NCI-H2227 (cell line): Measurements from ENCODE around the gene ICAM5.
"Not testable (repeated sequence)": the region's sequence is repeated elsewhere in the genome, so short reads cannot be mapped to it uniquely, and the experiment has no call there.

ENCODE experiments used
- DNase-seq: peaks from one replicate; lab custom pipeline; 2025; ENCODE audit not compliant: unreplicated experiment; lab: John Stamatoyannopoulos, UW

The ICAM5 gene

DNA sequence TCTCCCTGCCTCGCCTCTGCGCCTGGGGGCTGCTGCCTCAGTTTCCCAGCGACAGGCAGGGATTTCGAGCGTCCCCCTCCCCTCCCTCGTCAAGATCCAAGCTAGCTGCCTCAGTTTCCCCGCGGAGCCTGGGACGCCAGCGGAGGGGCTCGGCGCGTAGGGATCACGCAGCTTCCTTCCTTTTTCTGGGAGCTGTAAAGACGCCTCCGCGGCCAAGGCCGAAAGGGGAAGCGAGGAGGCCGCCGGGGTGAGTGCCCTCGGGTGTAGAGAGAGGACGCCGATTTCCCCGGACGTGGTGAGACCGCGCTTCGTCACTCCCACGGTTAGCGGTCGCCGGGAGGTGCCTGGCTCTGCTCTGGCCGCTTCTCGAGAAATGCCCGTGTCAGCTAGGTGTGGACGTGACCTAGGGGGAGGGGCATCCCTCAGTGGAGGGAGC, 19.6 kb upstream of the ICAM5 start:
- DNase-seq = no peak

DNA sequence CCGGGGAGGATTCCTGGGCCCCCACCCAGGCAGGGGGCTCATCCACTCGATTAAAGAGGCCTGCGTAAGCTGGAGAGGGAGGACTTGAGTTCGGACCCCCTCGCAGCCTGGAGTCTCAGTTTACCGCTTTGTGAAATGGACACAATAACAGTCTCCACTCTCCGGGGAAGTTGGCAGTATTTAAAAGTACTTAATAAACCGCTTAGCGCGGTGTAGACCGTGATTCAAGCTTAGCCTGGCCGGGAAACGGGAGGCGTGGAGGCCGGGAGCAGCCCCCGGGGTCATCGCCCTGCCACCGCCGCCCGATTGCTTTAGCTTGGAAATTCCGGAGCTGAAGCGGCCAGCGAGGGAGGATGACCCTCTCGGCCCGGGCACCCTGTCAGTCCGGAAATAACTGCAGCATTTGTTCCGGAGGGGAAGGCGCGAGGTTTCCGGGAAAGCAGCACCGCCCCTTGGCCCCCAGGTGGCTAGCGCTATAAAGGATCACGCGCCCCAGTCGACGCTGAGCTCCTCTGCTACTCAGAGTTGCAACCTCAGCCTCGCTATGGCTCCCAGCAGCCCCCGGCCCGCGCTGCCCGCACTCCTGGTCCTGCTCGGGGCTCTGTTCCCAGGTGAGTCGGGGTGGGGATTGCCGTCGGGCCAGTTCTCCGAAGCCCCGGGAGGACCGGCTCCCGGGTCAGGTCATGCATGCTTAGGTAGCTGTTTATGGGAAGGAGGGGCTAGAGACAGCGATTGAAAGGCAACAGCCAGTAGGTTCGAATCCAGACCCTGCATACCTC, 18.9 kb upstream of the ICAM5 start, which contains the start of gene ICAM1:
Gene ICAM1, plus strand, starts transcription at position 505 of the 779 bp plus-strand sequence. Its CDS starts 40 bp downstream, at position 545.
- DNase-seq = peak; percentile 6

DNA sequence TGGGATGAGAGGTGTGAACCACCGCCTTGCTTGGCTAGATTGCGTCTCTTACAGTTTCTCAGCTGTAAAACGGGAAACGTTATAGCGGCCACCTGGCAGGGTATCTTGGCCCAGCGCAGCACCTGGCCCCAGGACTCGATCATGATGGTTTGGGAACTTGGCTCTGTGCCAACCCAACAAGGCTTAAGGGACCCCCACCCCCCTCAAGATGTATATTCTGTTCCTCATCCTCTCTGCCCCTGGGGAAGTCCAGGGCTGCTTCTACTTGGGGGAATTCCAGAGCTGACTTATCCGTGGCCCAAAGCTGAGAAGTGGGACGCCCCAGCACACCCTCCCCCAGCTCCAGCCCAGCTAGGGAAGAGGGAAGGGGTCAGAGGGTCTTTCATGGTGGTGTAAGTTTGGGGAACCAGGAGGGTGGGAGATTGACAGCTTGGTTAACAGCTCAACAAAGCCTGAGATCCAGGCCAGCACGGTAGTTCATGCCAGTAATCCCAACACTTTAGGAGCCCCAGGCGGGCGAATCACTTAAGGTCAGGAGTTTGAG, 18.1 kb upstream of the ICAM5 start:
- no peak for DNase-seq

DNA sequence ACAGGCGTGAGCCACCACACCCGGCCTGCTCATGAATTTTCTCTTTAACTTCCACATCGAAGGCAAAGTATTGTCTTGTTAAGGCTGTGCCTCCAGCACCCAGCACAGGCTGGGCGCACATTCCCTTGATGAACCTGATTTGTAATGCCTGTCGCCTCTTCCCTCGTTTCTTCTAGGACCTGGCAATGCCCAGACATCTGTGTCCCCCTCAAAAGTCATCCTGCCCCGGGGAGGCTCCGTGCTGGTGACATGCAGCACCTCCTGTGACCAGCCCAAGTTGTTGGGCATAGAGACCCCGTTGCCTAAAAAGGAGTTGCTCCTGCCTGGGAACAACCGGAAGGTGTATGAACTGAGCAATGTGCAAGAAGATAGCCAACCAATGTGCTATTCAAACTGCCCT, 15.2 kb upstream of the ICAM5 start:
- DNase-seq = no peak

DNA sequence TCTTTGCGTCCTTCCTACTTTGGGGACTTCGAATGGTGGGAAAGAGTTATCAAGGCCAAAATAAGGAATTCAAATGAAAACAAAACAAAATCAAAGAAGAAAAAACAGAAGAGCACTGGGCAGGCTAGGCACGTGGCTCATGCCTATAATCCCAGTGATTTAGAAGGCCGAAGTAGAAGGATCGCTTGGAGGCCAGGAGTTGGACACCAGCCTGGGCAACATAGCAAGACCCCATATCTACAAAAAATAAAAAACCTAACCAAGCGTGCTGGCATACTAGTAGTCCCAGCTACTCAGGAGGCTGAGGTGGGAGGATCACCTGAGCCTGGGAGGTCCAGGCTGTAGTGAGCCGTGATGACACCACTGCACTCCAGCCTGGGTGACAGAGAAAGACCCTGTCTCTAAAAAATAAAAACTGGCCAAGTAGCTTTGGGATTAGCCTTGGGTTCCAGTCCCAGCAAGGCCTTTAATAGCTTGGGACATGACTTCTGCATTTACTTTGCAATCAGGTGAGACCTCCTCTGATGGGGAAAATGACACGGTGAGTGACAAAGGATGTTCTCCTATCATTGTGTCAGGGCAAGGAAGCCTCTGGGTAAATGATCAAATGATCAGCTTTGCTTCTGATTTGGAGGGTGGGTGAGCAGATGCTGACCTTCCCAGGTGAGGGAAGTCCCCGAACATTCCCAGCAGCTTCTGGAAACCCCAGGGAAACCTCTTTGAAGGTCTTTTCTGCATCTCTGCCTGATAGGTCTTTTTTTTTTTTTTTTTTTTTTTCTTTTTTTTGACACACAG, 11.8 kb upstream of the ICAM5 start:
- no peak for DNase-seq

DNA sequence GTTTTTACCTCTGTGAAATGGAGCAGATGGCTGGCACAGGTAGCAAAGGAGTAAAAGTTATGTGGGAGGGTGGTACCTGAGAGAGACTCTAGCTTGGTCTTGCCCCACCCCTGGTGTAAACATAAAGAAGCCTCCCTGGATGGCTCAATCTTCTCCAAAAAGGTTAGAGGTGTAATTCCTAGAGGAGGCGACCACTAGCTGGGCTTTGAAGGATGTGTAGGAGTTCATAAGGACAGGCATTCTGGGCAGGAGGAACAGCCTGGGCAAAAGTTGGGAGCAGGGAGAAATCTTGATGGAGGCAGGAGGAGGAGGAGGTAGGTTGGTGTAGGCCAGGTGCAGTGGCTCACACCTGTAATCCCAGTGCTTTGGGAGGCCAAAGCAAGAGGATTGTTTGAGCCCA, 10.8 kb upstream of the ICAM5 start:
- DNase-seq = no peak

DNA sequence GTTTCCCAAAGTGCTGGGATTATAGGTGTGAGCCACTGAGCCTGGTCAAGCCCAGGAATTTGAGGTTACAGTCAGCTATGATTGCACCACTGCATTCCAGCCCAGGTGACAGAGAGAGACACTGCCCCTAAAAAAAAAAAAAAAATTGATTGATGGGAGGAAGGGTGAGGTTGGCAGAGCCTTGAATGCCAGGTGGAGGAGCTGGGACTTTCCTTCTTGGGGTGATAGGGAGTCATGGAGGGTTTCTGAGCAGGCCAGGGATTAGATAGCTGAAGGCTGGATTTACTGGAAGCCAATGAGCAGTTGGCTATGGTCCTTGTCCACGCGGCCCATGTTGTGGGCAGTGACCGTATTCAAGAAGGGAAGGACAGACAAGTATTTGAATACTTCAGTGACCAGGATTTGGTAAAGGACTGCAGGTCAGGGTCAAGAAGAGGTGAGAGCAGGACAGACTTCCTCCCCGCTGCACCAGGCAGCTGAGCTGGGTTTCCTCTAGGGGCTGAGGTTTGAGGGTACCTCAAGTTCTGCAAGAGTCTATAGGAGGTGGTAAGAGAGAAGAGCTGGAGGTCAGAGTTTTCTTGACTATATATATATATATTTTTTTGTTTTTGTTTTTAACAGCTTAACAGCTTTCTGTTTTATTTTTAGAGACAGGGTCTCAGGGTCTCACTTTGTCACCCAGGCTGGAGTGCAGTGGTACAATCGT, 9.9 kb upstream of the ICAM5 start:
- DNase-seq = no peak

DNA sequence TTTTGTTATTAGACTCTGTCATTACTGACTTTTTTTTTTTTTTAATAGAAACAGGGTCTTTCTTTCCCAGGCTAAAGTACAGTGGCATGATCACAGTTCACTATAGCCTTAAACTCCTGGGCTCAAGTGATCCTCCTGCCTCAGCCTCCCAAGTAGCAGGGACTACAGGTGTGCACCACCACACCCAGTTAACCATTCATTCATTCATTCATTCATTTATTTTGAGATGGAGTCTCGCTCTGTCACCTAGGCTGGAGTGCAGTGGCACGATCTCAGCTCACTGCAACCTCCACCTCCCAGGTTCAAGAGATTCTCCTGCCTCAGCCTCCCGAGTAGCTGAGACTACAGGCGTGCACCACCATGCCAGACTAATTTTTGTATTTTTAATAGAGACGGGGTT, 7.7 kb upstream of the ICAM5 start:
- not testable (repeated sequence) for DNase-seq

DNA sequence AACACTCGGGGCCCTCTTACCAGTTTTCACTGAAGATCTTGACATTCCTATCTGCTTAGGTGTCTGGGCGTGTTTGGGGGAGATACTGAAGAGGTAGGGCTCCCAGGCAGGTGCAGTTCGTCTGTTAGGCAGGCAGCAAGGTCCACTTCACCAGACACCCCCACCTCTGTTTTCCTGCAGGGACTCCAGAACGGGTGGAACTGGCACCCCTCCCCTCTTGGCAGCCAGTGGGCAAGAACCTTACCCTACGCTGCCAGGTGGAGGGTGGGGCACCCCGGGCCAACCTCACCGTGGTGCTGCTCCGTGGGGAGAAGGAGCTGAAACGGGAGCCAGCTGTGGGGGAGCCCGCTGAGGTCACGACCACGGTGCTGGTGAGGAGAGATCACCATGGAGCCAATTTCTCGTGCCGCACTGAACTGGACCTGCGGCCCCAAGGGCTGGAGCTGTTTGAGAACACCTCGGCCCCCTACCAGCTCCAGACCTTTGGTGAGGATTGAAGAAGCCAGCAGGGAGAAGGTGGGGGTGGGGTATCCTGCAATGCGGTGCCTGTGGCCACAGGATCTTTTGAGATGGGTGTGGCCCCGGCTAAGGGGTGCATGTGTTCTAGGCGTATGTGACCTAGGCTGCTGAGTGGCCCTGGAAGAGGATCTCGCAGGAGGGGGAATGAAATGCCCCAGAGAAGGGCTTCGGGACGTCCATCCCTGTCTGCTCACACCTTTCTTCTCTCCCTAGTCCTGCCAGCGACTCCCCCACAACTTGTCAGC, 6.3 kb upstream of the ICAM5 start:
- no peak for DNase-seq

DNA sequence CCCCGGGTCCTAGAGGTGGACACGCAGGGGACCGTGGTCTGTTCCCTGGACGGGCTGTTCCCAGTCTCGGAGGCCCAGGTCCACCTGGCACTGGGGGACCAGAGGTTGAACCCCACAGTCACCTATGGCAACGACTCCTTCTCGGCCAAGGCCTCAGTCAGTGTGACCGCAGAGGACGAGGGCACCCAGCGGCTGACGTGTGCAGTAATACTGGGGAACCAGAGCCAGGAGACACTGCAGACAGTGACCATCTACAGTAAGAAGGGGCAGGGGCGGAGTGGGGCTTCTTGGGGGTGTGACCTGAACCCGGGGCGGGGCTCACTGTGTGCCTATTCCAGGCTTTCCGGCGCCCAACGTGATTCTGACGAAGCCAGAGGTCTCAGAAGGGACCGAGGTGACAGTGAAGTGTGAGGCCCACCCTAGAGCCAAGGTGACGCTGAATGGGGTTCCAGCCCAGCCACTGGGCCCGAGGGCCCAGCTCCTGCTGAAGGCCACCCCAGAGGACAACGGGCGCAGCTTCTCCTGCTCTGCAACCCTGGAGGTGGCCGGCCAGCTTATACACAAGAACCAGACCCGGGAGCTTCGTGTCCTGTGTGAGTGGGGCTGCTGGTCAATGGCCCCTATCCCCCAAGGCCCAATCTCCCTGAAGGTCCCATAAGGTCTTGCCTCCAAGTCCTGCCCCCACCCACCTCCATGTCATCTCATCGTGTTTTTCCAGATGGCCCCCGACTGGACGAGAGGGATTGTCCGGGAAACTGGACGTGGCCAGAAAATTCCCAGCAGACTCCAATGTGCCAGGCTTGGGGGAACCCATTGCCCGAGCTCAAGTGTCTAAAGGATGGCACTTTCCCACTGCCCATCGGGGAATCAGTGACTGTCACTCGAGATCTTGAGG, 5.4 kb upstream of the ICAM5 start:
- no peak for DNase-seq

DNA sequence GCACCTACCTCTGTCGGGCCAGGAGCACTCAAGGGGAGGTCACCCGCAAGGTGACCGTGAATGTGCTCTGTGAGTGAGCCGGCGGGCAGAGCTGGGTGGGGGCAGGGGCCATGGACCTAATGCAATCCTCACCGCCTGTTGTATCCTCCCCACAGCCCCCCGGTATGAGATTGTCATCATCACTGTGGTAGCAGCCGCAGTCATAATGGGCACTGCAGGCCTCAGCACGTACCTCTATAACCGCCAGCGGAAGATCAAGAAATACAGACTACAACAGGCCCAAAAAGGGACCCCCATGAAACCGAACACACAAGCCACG, 4.8 kb upstream of the ICAM5 start:
- DNase-seq = no peak

DNA sequence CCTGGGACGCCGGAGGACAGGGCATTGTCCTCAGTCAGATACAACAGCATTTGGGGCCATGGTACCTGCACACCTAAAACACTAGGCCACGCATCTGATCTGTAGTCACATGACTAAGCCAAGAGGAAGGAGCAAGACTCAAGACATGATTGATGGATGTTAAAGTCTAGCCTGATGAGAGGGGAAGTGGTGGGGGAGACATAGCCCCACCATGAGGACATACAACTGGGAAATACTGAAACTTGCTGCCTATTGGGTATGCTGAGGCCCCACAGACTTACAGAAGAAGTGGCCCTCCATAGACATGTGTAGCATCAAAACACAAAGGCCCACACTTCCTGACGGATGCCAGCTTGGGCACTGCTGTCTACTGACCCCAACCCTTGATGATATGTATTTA, 4.4 kb upstream of the ICAM5 start:
- DNase-seq = no peak

DNA sequence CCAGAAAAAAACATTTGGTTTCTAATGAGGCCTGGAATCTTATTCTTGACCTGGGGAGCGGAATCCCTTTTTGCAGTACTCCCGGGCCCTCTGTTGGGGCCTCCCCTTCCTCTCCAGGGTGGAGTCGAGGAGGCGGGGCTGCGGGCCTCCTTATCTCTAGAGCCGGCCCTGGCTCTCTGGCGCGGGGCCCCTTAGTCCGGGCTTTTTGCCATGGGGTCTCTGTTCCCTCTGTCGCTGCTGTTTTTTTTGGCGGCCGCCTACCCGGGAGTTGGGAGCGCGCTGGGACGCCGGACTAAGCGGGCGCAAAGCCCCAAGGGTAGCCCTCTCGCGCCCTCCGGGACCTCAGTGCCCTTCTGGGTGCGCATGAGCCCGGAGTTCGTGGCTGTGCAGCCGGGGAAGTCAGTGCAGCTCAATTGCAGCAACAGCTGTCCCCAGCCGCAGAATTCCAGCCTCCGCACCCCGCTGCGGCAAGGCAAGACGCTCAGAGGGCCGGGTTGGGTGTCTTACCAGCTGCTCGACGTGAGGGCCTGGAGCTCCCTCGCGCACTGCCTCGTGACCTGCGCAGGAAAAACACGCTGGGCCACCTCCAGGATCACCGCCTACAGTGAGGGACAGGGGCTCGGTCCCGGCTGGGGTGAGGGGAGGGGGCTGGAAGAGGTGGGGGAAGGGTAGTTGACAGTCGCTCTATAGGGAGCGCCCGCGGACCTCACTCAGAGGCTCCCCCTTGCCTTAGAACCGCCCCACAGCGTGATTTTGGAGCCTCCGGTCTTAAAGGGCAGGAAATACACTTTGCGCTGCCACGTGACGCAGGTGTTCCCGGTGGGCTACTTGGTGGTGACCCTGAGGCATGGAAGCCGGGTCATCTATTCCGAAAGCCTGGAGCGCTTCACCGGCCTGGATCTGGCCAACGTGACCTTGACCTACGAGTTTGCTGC, 2.7 kb upstream of the ICAM5 start, which contains the start of gene ICAM4:
Gene ICAM4, plus strand, starts transcription at position 153 of the 935 bp plus-strand sequence. Its CDS starts 58 bp downstream, at position 211.
- DNase-seq = no peak

DNA sequence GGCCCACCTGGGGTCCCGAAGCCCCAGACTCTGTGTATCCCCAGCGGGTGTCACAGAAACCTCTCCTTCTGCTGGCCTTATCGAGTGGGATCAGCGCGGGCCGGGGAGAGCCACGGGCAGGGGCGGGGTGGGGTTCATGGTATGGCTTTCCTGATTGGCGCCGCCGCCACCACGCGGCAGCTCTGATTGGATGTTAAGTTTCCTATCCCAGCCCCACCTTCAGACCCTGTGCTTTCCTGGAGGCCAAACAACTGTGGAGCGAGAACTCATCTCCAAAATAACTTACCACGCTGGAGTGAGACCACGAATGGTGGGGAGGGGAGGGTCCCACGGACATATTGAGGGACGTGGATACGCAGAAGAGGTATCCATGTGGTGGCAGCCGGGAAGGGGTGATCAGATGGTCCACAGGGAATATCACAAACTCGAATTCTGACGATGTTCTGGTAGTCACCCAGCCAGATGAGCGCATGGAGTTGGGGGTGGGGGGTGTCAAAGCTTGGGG, 1.0 kb upstream of the ICAM5 start:
- peak; percentile 57 for DNase-seq

DNA sequence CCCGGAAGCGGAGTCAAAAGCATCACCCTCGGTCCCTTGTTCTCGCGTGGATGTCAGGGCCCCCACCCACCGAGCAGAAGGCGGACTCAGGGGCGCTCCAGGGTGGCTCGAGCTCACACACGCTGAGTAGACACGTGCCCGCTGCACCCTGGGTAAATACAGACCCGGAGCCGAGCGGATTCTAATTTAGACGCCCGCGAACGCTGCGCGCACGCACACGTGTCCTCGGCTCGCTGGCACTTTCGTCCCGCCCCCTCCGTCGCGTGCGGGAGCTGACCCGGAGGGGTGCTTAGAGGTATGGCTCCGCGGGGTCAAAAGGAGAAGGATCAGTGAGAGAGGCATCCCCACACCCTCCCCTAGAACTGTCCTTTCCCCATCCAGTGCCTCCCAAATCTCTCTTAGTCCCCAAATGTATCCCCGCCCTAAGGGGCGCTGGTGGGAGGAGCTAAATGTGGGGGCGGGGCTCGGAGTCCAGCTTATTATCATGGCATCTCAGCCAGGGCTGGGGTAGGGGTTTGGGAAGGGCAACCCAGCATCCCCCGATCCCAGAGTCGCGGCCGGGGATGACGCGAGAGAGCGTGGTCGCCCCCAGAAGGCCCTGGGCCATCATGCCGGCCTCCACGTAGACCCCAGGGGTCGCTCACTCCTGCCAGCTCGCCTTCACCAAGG, 451 bp upstream of the ICAM5 start:
- peak; percentile 86 for DNase-seq

DNA sequence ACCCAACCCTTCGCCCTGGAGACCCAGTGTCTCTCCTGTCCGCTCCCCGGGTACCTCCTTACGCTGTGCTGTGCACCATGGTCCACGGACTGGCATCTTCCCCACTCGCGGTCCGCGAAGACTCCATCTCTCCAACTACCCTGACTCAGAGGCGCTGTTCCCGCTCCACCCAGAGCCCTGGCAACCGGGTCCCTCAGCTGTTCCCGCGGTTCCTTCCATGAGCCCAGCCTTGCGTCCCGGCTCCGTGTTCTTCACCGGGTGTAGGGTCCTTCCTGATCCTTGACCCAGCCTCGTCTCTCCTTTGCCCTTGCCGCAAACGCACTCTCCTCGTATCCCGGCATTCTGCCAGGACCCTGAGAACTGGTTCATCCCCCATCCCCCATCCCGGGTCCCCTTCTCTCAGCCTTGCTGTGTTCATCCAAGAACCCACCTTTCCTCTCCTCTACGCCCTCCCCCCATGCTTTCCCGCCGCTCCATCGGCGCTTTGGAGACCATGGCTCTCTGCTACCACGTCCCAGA, 664 bp downstream of the ICAM5 start:
- peak; percentile 15 for DNase-seq

DNA sequence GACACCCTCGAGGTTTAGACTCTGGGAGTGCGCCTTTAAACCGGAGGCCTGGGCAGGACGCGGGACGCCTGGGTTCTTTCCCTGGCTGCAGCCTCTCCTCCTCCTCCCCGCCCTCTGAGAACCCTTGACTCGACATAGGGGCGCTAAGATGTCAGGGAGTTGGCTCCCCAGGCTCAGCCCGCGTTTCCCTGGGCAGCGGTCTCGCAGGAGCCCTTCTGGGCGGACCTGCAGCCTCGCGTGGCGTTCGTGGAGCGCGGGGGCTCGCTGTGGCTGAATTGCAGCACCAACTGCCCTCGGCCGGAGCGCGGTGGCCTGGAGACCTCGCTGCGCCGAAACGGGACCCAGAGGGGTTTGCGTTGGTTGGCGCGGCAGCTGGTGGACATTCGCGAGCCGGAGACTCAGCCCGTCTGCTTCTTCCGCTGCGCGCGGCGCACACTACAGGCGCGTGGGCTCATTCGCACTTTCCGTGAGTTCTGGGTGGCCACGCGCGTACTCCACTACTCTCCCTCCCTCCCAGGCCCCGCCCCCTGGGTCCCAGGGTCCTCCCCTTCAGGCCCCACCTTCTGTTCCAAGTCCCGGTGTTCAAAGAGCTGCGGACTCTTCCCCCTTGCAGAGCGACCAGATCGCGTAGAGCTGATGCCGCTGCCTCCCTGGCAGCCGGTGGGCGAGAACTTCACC, 1.3 kb downstream of the ICAM5 start:
- DNase-seq = peak; percentile 53
